Measurements from ENCODE around the gene TRANK1.

Gene TRANK1

DNA sequence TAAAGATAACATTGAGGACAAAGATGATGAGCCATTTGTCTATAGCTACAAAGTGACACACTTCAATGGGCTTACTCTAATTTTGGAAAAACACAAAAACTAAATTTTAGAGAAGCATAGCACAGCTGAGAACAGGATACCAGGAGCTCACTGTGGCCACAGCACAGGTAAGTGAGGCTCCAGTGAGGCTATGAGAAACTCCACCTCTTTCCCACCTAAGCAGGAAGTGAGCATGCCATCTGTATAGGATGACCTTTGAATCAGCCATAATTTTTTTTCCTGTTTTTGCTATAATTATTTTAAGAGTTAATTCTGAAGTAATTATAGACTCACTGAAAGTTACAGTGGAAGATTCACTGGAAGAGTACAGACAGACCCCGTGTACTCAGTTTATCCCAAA, 98.4 kb downstream of the TRANK1 start:
- no peak for DNase-seq

DNA sequence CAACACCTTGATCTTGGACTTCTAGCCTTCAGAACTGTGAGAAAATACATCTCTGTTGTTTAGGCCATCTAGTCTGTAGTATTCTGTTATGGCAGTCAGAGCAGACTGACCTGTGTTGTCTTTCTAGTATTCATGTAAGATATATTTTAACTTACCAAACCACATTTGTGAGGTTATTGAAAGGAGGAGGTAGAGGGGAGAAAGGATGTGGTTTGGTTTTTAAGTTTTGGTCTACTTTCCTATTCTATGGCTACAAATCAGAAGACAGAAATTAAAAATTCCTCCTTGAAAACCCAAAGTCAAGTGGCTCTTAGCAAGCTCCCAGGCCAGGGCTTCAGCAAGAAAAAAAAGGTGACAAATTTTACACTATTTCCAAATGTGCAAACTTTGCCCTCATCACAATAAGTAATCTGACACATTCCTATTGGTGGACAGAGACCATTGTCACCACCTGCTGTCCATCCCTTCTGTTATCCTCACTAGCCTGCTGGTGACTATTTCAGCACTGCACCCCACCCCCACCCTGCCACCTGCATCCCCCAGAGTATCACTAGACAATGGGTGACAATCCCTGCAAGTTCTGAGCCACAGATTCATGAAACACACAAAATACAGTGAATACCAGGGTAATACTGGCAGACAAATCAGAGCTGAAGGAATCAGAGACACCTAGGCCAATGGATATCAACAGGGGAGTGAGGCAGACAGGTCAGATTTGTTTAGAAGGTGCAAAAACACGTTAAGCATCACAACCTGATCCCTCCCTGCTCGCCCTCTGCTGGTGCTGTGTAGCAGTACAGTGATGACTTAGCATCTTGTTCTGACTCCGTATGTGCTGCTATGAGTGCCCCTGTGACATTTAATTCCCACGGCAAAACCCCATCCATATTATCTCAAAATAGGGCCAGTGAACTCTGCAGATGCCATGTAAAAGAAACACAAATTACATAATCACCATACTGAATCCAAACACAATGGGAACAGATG, 101.5 kb downstream of the TRANK1 start:
- no peak for DNase-seq

DNA sequence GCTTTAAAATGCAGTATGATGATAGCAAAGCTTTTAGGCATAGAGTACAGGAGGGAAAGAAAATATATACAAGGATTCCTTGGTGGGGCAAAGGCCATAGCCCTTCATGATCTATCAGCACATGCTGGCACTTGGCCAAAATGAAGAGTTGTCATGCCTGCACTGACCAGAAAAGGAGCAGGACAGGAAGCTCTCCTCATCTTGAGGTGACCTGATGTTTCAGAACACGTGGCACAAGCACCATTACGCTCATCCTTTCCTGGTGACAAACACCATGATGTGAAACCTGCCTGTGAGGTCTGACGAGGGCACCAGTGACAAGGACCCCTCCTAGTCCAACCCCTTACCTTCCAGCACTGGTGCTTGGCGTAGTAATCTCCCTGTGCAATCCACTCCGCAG, 102.6 kb downstream of the TRANK1 start:
- no peak for DNase-seq

DNA sequence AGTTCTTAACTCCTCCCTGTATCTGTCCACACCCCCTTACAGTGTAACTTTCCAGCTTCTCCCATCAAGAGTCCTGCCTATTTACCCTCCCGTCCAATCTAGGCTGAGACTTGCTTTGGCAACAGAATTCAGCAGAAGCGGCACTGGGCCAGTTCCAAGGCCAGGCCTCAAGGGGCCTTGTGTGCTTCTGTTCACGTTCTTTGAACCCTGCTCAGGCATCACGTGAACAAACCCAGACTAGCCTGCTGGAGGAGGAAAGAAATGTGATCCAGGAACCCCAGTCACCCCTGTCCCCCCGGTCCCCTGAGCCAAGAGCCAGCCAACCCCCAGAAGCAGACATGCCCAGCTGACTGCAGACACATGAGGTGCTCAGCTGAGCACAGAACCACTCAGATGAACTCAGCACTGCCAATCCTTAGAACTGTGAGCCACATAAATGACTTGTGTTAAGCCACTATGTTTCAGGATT, 104.4 kb downstream of the TRANK1 start:
- DNase-seq: no peak

DNA sequence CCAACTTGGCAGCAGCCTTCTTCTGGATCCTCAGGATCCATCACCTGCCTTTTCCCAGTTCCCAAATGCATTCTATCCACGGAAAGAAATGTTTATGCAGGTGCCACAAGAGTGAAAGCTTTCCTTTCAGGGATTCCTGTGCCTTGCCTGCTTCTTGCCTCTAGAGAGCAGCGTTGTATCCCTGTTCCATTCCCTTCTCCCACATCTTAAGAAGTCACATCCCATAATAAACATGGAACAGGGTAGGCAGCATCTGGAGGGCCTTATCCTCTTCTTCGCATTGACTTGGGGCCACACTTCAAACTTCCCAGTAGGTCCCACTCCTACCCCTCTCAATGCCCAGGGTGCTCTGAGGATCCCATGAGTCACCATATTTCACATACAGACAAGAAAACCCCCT, 107.8 kb downstream of the TRANK1 start:
- DNase-seq: no peak

DNA sequence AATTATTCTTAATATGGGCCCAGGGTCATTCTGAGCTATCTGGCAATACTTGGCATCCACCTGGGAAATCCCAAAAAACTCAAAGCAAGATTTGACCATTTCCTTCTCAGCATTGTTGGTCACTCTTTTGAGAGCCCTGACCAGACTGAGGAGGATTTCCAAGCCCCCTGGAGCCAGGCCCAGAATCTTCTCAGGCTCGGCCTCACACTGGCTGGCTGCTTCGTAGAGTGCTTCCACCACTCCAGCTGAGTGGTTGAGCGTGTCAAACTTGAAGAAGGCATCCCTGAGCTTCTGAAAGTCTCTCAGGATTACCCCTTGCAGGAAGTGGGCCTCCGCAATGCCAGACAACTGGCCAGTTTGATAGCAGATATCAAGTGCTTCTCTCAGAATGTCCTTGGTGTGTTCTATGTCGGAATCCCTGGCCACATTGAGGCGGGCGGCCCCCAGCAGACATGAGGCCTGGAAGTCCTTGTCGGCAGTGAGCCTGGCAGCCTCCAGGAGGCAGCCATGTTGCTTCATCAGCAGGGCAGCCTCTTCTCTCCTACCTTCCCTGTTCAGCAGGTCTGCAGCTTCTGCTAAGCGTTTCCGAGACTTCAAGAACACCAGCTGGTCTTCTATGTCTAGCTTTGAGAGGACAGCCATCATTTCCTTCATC, 111.6 kb downstream of the TRANK1 start:
- DNase-seq: no peak

DNA sequence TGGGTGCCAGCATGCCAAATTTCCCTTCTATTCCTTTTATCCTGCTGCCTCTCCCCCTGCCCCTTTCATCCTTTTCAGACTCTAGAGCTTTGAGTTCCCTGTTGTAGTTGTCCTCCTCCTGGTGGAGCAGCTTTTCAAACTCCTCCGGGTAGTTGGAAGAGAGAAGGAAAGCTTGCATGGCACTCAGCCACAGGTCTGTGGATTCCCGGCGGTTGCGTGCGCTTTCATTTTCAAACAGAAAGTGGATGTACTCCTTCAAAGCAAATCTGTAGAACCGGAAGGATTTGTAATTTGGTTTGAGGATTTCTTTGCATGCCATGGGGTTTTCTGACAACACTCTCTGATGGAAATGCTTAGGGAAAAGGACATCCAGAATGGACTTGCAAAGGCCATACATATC, 112.4 kb downstream of the TRANK1 start:
- no peak for DNase-seq

DNA sequence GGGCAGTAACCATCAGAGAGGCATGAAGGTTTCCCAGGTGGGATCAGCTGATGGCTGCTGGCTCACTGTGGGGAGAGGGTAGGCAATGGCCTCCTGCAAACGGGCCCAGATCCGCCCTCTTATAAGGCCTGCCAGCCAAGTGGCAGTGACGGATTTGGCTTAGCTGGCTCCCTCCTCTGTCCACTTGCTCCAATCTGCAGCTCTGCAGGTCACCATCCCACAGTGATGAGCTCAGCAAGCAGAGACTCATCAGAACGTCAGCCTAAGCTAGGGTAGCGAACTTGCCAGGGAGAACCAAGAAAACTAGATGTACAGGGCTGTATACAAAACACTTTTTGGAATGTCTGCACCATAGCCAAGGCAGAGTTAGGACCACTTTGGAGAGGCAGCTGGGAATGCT, 117.7 kb downstream of the TRANK1 start:
- no peak for DNase-seq

DNA sequence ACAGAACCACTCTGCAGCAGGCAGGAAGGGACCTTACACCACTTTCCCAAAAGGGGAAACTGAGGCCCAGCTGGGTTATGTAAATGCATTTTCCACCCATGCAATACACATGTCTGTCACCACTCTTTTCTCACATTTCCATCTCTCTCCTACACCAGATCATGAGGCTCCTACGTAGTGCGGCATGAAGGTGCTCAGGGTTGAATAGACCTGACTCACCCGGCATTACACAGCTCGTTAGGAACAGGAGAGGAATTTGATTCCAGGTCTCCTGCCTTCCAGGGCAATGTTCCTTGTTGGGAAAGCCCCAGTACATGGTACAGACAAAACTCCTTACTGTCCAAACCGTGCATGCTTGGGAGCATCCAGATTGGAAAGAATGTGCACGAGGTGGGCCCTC, 118.6 kb downstream of the TRANK1 start:
- DNase-seq: no peak

DNA sequence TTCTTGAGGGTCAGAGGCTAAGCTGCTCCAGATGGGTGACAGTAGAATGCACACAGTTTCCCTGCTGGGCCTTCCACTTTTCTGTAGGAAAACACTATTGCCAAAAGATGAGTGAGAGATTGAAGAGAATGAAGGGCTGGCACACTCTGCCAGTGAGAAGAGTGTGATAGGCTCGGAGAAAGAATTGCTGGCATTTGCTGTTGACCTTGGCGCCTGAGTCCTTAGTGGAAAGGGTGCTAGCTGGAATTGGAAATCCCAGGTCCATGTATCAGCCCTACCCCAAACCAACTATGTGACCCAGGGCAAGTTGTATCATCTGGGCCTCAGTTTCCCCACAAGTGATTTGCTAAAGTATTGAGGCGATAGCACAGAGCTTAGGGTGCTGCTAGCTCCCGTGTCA, 120.4 kb downstream of the TRANK1 start:
- no peak for DNase-seq

DNA sequence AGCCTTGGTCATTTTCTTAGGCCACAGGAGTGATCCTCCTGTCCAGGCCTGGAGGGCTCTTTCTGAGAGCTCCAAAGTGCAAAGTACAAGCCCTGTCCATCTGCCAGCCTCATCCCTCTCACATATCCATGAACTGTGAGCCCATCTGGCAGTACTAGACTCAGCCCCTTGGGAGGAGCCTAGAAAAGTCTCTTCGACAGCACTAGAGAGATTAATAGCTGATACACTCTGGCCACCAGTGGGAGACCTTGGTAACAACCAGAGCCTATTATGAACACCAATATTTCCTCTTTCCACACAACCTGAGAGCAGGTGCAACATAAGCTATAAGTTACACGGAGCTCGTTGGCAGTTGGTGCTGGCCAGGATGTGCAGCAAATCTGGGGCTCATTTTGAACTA, 121.0 kb downstream of the TRANK1 start:
- no peak for DNase-seq

DNA sequence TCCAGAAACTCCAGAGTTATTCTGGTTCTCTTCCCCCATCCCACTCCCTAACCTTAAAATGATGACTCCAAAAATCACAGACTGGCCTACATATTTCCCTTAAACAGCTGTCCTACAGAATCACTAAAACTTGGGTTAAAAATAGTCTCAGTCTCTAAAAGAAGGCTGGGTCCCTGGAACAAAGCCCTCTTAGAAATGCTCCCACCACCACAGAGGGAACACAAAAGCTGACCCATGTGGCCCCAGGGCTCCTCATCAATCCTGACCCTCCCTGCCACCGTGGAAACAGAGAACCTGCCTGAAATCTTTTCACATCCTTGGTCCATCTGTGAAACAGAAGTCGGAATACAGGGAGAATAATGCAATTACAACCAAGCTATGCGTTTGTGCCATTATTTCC, 124.8 kb downstream of the TRANK1 start:
- no peak for DNase-seq

DNA sequence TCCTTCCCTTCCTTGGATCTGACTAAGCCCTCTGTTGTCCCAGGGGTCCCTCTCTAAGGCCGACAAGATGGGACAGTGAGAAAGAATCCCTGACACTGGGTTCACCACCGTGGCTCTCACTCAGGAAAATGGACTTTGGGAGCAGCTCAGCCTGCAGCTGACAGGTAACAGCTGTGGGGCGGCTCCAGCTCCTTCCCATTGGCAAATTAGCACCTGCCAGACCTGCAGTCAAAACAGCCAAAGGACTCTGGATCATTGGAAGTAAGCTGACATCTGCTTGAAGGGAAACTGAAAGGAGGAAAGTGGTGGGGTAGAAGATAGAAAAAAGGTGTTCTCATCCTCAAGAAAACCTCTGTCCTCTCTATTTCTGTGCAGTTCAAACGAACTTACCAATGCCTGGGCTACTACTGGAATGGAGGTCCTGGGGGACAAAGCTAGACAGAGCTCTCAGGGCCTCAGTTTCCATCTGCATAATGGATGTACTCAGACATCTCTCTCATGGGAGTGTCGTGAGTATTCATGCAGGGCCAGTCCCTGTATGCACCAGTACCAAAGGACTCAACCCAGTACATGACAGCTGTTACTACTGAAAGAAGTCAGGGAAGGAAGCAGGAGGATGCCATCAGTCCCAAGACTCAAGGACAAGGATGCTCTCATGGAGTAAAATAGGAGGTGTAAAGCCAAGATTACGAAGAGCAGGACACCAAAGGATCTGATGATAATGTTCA, 126.9 kb downstream of the TRANK1 start:
- no peak for DNase-seq

DNA sequence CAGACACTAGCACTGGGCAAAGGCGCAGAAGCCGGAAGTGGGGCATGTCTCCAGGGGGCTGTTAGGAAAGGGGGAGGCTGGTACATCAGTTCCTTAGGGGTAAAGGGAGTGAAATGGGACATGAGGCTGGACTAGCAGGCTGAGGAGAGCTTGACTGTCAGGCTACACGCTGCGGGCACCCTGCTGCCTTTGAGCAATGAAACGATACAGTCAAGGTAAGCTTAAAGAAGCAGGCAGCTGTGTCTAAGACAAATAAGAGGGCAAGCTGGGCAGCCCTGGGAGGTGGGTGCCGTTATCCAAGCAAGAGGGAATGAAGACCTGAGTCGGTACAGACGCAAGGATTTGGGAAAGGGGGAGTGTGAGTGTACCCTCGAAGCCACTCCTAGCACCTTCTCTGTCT, 129.5 kb downstream of the TRANK1 start:
- no peak for DNase-seq

DNA sequence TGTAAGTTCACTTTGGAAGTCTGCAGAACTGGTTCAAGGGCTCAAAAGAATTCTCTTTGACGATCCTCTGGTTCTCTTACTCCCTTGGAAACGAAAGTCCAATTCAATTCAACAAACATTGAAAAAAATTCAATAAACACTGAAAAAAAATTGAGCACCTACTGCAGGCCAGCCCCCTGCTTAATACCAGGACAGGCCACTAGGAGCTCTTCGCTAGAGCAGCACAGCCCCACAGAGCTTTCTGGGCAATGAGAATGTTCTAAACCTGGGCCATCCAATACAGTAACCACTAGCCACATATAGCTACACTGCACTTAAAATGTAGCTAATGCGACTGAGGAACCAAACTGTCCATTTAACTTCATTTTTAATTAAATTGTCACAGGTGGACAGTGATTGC, 130.1 kb downstream of the TRANK1 start:
- no peak for DNase-seq

DNA sequence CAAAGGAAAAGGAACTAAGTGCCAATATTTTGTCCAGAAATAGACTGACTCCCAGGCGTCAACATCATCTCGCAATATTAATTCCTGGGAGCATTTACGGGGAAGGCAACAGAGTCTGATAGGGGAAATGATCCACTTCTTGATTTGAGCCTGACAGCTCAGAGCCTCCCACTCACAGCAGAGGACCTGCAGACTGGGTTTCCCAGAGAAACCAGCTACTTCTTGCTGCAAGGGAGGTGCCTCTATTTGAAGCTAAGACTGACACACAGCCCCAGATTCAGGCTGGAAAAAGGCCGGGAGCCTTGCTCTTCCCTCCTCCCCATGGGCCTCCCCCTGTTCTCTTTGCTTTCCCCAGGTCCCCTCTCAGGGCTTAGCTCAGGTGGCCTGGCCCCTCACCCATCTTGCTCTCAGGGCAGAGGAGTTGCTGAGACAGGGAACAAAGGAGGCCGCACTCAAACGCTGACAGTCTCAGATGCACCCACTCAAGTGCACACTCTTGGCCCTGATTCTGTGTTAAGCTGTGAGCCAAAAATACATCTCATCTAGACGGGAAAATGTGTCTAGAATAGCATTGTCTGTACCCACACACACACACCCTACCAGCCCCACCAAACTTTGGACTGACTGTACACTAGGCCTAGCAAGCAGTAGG, 130.7 kb downstream of the TRANK1 start:
- DNase-seq: no peak

DNA sequence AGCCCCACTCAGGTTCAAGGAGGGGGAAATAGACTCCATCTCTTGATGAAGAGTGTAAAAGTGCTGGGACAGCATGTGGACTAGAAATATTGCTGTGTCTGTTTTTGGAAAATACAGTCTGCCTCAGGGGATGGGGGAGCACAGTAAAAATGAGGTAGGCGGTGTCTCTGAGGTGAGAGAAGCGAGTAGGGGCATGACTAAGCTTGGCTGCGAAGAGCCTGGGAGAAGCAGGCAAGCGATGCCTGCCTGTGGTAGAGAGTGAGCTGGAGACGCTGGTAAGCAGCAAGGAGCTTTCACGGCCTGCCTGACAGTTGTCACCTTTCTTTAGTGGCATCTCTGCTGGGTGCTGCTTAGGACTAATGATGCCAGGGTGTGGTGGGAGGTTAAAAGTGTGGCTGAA, 131.5 kb downstream of the TRANK1 start:
- DNase-seq: no peak

DNA sequence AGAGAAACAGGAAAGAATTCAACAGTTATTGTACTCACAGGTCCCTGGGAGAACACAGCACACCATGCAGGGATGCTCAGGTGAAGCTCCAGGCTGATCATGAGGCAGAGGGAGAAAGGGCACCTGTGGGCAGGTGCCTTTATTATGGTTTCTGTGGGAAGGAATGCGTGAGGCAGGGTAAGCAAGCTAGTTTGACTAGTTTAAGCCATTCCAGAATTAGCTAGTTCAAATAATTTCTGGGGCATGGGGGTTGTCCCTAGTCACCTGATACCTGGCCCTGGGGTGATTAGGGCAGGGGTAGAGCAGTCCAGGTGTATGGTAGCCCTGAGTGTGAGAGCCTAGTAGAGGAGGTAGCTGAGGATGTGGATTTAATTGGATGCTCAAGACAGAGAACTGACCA, 132.6 kb downstream of the TRANK1 start:
- no peak for DNase-seq

DNA sequence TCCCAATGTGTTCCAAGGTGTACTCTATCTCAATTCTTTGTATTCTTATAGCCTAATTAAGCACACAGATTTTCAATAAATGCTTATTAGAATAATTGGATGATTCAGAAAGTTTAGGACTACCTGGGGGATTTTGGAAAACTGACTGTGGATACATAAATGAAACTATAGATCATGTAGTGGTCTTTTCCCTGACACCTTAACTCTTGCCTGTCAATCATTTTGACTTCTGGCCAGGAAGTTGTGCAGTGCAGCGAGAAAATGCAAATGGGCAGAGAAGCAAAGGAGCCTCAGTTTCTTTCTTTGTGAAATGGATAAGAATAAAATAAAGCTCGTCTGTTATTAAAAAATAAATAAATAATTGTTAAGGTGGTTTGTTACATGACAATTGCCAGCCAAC, 133.1 kb downstream of the TRANK1 start:
- no peak for DNase-seq

DNA sequence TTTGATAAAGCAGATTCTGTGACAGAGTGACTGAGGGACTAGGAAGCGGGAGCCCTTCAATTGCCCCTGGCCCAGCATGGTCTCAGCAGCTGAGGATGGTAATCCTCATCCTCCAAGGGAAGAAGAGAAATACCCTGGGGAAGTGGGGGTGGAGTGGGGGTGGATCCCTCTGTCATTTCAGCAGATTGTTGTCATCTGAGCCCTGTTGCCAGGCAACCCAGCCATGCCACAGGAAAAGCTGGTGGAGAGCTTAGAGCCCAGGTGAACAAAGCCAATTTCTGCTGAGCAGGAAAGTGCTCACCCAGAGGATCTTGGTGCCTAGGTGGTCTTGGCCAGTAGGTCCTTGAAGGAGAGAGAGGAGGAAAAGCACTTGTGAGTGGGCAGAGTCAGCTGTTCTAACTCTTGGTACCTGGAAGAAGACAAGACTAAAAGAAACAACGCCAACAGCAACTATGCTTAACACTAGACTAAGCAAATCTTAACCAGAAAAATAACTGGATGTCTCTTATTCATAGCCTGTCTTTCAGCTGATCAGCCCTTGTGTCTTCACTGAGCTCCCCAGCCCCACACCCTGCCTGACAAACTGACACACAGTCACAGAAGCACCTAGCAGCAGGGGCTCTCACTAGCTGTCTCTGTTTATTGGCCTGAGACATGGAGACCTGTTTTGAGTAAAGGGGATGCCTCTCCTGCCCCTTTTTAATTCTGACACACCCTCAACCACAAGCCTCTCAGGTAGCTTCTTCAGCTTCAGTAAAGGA, 140.4 kb downstream of the TRANK1 start:
- no peak for DNase-seq

DNA sequence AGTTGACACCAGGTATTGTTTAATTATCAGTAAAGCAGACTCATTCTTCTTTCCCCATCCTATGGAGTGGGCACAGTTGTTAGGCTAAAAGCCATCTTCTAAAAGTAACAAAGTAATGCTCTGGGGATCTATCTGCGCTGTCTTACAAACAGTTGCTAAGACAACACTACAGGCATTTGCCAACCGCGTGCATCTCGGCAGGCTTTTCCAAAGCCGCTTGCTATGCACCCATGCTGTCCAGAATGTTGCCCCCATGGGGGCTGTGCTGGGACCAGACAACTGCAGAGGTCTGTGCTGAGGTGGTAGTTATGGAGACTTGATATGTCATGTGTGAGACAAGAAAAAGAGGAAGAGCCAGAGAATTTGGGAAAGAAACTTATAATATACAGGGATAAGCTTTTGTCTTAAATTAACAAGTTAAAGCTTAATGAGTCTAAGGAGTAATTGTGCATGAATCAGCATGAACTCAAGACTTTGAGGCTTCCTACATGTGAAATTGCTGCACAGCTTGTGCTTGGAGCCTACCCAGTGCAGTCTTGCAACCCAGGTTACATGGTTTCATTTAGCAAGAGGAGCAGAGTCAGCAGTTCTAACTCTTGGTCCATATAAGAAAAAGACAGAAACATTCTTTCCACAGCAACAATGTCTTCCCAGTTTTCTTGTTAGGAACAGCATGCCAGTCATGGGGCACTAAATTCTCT, 141.6 kb downstream of the TRANK1 start:
- DNase-seq: no peak
